Measurements from ENCODE around the gene GALNT11. TPM values are rescaled to one million over a fixed set of nuclear protein-coding genes. Genes with fewer than 3 reads are reported as not detected.
"Not testable (repeated sequence)": the region's sequence is repeated elsewhere in the genome, so short reads cannot be mapped to it uniquely, and the experiment has no call there.

The GALNT11 gene
- total RNA-seq, 2 experiments from 2014 or later, result 17.6 to 17.8 TPM

DNA sequence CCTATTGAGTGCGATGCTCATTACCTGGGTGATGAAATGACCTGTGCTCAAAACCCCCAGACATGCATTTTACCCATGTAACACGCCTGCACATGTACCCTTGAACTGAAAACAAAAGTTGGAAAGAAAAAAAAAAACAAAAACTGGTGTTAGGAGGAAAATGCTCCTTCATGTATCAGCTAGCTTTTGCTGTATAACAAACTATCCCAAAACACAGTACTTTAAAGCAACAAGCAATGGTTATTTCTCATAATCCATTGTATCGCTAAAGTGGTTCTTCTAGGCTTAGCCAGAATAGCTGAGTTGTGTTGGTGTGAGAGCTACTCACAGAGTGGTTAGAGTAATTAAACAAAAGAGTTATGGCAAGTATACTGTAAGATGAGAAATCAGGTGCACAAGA, 12.2 kb upstream of the GALNT11 start:
- no peaks in the 10 kb centered on the region for H3K4me1 Mint-ChIP-seq
- H3K36me3 Mint-ChIP-seq (ENCODE audit: low read depth), result no peaks in the 10 kb centered on the region
- POLR2A ChIA-PET, result no interaction called here
- CTCF ChIA-PET, result no interaction called here
- H3K27ac Mint-ChIP-seq, result no peak overlapping the region
- peaks cover 17% of the 10 kb centered on the region for H3K27me3 Mint-ChIP-seq
- DNase-seq, result no peak
- H3K9me3 Mint-ChIP-seq, result no peaks in the 10 kb centered on the region
- H3K4me3 Mint-ChIP-seq, result no peak overlapping the region

- Mint-ChIP-seq H3K36me3 (ENCODE audit: low read depth) (no peaks in the 10 kb centered on the region), H3K4me1 (no peaks in the 10 kb centered on the region), H3K9me3 (no peaks in the 10 kb centered on the region), H3K4me3 (no peak overlapping the region), H3K27ac (no peak overlapping the region), H3K27me3 (peaks cover 17% of the 10 kb centered on the region)
- no peak for DNase-seq
- ChIA-PET POLR2A (no interaction called here), CTCF (no interaction called here)
Measured at GRCh38 chr7:152013974-152014373, 11.5 kb upstream of the GALNT11 start.

GRCh38 chr7:152014722-152015121, 10.8 kb upstream of the GALNT11 start:
- H3K9me3 Mint-ChIP-seq, result no peaks in the 10 kb centered on the region
- H3K4me1 Mint-ChIP-seq, result no peaks in the 10 kb centered on the region
- peaks cover 17% of the 10 kb centered on the region for H3K27me3 Mint-ChIP-seq
- no peak overlapping the region for H3K4me3 Mint-ChIP-seq
- no peak overlapping the region for H3K27ac Mint-ChIP-seq
- H3K36me3 Mint-ChIP-seq (ENCODE audit: low read depth), result no peaks in the 10 kb centered on the region
- CTCF ChIA-PET, result no interaction called here
- POLR2A ChIA-PET, result no interaction called here
- no peak for DNase-seq

DNA sequence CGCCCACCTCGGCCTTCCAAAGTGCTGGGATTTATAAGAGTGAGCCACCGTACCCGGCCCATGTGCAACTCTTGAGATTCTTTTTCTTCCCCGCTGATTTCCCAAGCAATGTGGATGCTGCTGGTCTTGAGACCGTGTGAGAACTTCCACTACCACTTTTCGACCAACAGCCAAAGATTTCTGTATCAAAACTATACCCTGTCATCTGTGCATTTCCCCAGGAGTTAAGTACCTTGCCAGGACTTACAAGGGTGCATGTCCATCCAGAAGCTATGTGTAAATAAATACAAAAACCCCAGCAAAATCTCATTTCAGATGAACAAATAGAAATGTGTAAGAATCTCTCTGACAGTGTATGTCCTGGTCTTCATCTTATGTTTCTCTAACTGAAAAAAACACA, 9.9 kb upstream of the GALNT11 start:
- Mint-ChIP-seq H3K36me3 (ENCODE audit: low read depth) (no peaks in the 10 kb centered on the region), H3K4me3 (no peak overlapping the region), H3K9me3 (no peaks in the 10 kb centered on the region), H3K27ac (no peak overlapping the region), H3K4me1 (no peaks in the 10 kb centered on the region), H3K27me3 (peaks cover 17% of the 10 kb centered on the region)
- ChIA-PET CTCF (interaction anchor here (0.7 kb wide), 1 partner anchor 730 kb away, joined by 3 read pairs; no protein-coding TSS in a partner anchor), POLR2A (no interaction called here)
- DNase-seq, result no peak

- H3K36me3 Mint-ChIP-seq (ENCODE audit: low read depth), result no peaks in the 10 kb centered on the region
- POLR2A ChIA-PET, result no interaction called here
- H3K27ac Mint-ChIP-seq, result no peak overlapping the region
- H3K27me3 Mint-ChIP-seq, result peaks cover 18% of the 10 kb centered on the region
- CTCF ChIA-PET, result interaction anchor here (0.7 kb wide), 1 partner anchor 328 kb away, joined by 3 read pairs; no protein-coding TSS in a partner anchor
- no peak for DNase-seq
- no peak overlapping the region for H3K4me3 Mint-ChIP-seq
- H3K9me3 Mint-ChIP-seq, result no peaks in the 10 kb centered on the region
- H3K4me1 Mint-ChIP-seq, result no peaks in the 10 kb centered on the region
Measured at GRCh38 chr7:152016947-152017346, 8.5 kb upstream of the GALNT11 start.

DNA sequence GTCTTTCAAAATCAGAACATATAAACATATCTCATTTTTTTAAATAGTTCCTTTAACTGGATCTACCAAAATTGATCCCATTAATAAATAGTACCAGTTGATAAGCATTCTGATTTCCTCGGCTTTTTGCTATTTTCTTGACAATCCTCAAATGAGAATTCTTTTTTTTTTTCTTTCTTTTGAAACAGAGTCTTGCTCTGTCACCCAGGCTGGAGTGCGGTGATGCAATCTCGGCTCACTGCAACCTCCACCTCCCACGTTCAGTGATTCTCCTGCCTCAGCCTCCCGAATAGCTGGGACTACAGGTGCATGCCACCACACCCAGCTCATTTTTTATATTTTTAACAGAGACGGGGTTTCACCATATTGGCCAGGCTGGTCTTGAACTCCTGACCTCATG, 7.8 kb upstream of the GALNT11 start:
- DNase-seq; H3K4me3 Mint-ChIP-seq; H3K36me3 Mint-ChIP-seq (ENCODE audit: low read depth); CTCF ChIA-PET; POLR2A ChIA-PET; H3K4me1 Mint-ChIP-seq; H3K27ac Mint-ChIP-seq; H3K9me3 Mint-ChIP-seq: not testable (repeated sequence)
- H3K27me3 Mint-ChIP-seq, result peaks cover 13% of the 10 kb centered on the region

DNA sequence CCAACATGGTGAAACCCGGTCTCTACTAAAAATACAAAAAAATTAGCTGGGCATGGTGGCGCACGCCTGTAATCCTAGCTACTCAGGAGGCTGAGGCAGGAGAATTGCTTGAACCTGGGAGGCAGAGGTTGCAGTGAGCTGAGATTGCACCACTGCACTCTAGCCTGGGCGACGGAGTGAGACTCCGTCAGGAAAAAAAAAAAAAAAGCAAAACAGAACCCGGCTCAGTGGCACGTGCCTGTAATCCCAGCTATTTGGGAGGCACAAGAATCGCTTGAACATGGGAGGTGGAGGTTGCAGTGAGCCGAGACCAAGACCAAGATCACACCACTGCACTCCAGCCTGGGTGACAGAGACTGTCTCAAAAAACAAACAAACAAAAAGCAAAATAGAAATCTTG, 3.7 kb upstream of the GALNT11 start:
- H3K9me3 Mint-ChIP-seq; H3K27ac Mint-ChIP-seq; H3K27me3 Mint-ChIP-seq; DNase-seq; POLR2A ChIA-PET; H3K36me3 Mint-ChIP-seq (ENCODE audit: low read depth); H3K4me3 Mint-ChIP-seq: not testable (repeated sequence)
- CTCF ChIA-PET, result interaction anchor here (0.7 to 1.1 kb wide), 2 partner anchors 119 to 238 kb away, joined by 3 read pairs; no protein-coding TSS in a partner anchor
- H3K4me1 Mint-ChIP-seq, result peaks cover 15% of the 10 kb centered on the region

- peaks cover 4% of the 10 kb centered on the region for H3K27me3 Mint-ChIP-seq
- ChIA-PET CTCF (no interaction called here), POLR2A (interaction anchor here (0.6 to 1.3 kb wide), 4 partner anchors 117 to 437 kb away, joined by 3 to 4 read pairs (median 3); no protein-coding TSS in a partner anchor)
- no peaks in the 10 kb centered on the region for H3K9me3 Mint-ChIP-seq
- DNase-seq, result no peak
- H3K36me3 Mint-ChIP-seq (ENCODE audit: low read depth), result peaks cover 29% of the 10 kb centered on the region
- peak overlapping the region; percentile 45 for H3K27ac Mint-ChIP-seq
- H3K4me1 Mint-ChIP-seq, result peaks cover 37% of the 10 kb centered on the region
- peak overlapping the region; percentile 77 for H3K4me3 Mint-ChIP-seq
Measured at GRCh38 chr7:152025937-152026890, 740 bp downstream of the GALNT11 start.

DNA sequence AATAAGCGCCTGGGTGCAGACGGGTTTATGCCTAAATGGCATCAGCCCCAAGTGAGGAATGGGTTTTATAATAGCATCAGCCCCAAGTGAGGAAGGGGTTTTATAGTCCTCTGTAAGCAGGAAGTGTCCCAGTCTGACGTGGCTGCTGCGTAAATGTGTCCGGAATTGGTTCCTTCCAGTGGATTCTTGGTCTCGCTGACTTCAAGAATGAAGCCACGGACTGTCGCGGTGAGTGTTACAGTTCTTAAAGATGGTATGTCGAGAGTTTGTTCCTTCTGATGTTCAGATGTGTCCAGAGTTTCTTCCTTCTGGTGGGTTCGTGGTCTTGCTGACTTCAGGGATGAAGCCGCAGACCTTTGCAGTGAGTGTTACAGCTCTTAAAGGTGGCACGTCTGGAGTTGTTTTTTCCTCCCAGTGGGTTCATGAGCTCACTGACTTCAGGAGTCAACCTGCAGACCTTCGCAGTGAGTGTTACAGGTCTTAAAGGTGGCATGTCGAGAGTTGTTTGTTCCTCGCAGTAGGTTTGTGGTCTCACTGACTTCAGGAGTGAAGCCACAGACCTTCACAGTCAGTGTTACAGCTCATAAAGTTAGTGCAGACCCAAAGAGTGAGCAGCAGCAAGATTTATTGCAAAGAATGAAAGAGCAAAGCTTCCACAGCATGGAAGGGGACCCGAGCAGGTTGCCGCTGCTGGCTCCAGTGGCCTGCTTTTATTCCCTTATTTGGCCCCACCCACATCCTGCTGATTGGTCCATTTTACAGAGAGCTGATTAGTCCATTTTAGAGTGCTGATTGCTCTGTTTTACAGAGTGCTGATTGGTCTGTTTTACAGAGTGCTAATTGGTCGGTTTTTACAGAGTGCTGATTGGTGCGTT, 2.3 kb downstream of the GALNT11 start:
- H3K9me3 Mint-ChIP-seq, POLR2A ChIA-PET, H3K27ac Mint-ChIP-seq, CTCF ChIA-PET, H3K4me3 Mint-ChIP-seq, DNase-seq, H3K27me3 Mint-ChIP-seq: not testable (repeated sequence)
- Mint-ChIP-seq H3K36me3 (ENCODE audit: low read depth) (peaks cover 33% of the 10 kb centered on the region), H3K4me1 (peaks cover 37% of the 10 kb centered on the region)

DNA sequence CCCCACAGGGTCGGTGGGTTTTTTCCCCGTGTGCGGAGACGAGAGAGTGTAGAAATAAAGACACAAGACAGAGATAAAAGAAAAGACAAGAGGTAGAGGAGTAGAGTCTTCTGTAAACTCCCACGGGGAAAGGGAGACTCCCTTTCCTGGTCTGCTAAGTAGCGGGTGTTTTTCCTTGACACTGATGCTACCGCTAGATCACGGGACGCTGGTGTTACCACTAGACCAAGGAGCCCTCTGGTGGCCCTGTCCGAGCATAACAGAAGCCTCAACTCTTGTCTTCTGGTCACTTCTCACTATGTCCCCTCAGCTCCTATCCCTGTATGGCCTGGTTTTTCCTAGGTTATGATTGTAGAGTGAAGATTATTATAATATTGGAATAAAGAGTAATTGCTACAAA, 4.6 kb downstream of the GALNT11 start:
- POLR2A ChIA-PET, H3K4me3 Mint-ChIP-seq, H3K9me3 Mint-ChIP-seq, H3K27ac Mint-ChIP-seq, DNase-seq, CTCF ChIA-PET, H3K27me3 Mint-ChIP-seq: not testable (repeated sequence)
- Mint-ChIP-seq H3K36me3 (ENCODE audit: low read depth) (peaks cover 37% of the 10 kb centered on the region), H3K4me1 (peaks cover 33% of the 10 kb centered on the region)

- H3K9me3 Mint-ChIP-seq, H3K27ac Mint-ChIP-seq, H3K4me3 Mint-ChIP-seq, H3K27me3 Mint-ChIP-seq, POLR2A ChIA-PET, CTCF ChIA-PET, DNase-seq: not testable (repeated sequence)
- Mint-ChIP-seq H3K4me1 (peaks cover 30% of the 10 kb centered on the region), H3K36me3 (ENCODE audit: low read depth) (peaks cover 37% of the 10 kb centered on the region)
Measured at GRCh38 chr7:152030639-152031038, 5.2 kb downstream of the GALNT11 start.

- peaks cover 40% of the 10 kb centered on the region for H3K36me3 Mint-ChIP-seq (ENCODE audit: low read depth)
- ChIA-PET CTCF (no interaction called here), POLR2A (no interaction called here)
- H3K4me3 Mint-ChIP-seq, result no peak overlapping the region
- H3K27me3 Mint-ChIP-seq, result no peaks in the 10 kb centered on the region
- no peak overlapping the region for H3K27ac Mint-ChIP-seq
- DNase-seq, result no peak
- H3K4me1 Mint-ChIP-seq, result peaks cover 2% of the 10 kb centered on the region
- peaks cover 33% of the 10 kb centered on the region for H3K9me3 Mint-ChIP-seq
Measured at GRCh38 chr7:152035817-152036216, 10.3 kb downstream of the GALNT11 start.

DNA sequence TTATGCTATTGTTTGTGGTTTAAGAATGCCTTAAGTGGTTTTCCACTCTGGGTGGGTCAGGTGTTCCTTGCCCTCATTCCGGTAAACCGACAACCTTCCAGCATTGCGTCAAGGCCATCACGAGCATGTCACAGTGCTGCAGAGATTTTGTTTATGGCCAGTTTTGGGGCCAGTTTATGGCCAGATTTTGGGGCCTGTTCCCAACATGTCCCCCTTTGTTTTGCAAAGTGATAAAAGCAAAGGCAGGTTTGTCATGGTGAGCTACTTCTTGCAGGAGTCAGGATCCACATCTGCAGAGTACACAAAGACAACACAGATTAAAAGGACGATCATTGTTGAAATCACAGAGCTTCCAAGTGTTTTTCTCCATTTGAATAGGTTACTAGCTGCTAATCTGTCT, 12.9 kb downstream of the GALNT11 start:
- POLR2A ChIA-PET, H3K27ac Mint-ChIP-seq, H3K4me3 Mint-ChIP-seq, H3K27me3 Mint-ChIP-seq, DNase-seq, H3K4me1 Mint-ChIP-seq: not testable (repeated sequence)
- H3K36me3 Mint-ChIP-seq (ENCODE audit: low read depth), result peaks cover 35% of the 10 kb centered on the region
- peaks cover 37% of the 10 kb centered on the region for H3K9me3 Mint-ChIP-seq
- CTCF ChIA-PET, result interaction anchor here (0.5 kb wide), 1 partner anchor 85 kb away, joined by 3 read pairs; no protein-coding TSS in a partner anchor

Measured in activated CD4-positive, alpha-beta memory T cell treated with anti-CD3 and anti-CD28 coated beads, Interleukin-2, amount 10 ng/mL, durations not matched to agents 7 days and 5 days (primary cell).